K562 (cell line): ENCODE data around the gene TM7SF3. TPM values are rescaled to one million over a fixed set of nuclear protein-coding genes. Genes with fewer than 3 reads are reported as not detected.

Experiments
- ATAC-seq: fragments of 200-7000 bp; cut with Tn5 transposase; 3 replicates; pipeline ENCODE4 v1.9.1; 2020; ENCODE audit warnings: moderate library complexity
- BruUV-seq: library from RNA; stranded (reverse); fragments of 400-500 nt; replicated peaks from 2 replicates; lab custom pipeline; 2021; lab: Mats Ljungman, UMichigan
- CTCF ChIA-PET: fragments of 300-600 bp; formaldehyde crosslinking; extraction: SDS; loops from one replicate; lab custom pipeline; 2021; ENCODE audit warnings: low intra/inter-chr PET ratio; lab: Yijun Ruan, JAX
- POLR2A ChIA-PET: fragments of 300-600, 350-650 bp; sonication (Branson Sonifier 250); formaldehyde crosslinking; extraction: SDS; loops from one replicate; lab custom pipeline; 2021; ENCODE audit warnings: antibody characterized with exemption, inconsistent platforms; lab: Yijun Ruan, JAX
- DNase-seq, 4 experiments: peaks; one replicate each; pipeline versions ENCODE4 v3.0.0 to v3.0.0-alpha.2; 2011 to 2018; ENCODE audit warnings: low spot score in 3 of 4, mixed read lengths in 3 of 4; ENCODE audit errors: extremely low read depth in 1 of 4
- FAIRE-seq: peaks from 2 replicates; lab custom pipeline; 2011; peaks lifted over from hg19 to GRCh38; lab: Jason Lieb, UNC
- H2AFZ ChIP-seq: 2 replicates; pipeline ENCODE4 v1.6.0; 2011; ENCODE audit warnings: low read depth, low read length, control low read depth, inconsistent platforms
- H3K27ac ChIP-seq: fragments of 200-600 bp; 3 replicates; pipeline ENCODE4 v1.8.0; 2011; ENCODE audit warnings: low read depth, mild to moderate bottlenecking, control low read depth, inconsistent platforms, low read length, moderate library complexity, mixed read lengths; ENCODE audit errors: extremely low read depth
- H3K27me3 ChIP-seq, 2 experiments: fragments of 300-600 bp in 1 of 2; 2 replicates in 1 of 2; 3 replicates in 1 of 2; pipeline versions ENCODE4 v1.6.0 to v1.8.0; 2011; ENCODE audit warnings: inconsistent platforms in 2 of 2, low read length in 2 of 2, mild to moderate bottlenecking in 1 of 2, mixed read lengths in 1 of 2, moderate library complexity in 1 of 2; ENCODE audit not compliant: control insufficient read depth in 2 of 2, insufficient read depth in 2 of 2
- H3K36me3 ChIP-seq: fragments of 300-600 bp; 3 replicates; pipeline ENCODE4 v1.8.0; 2011; ENCODE audit warnings: mild to moderate bottlenecking, low read length, inconsistent platforms; ENCODE audit not compliant: control insufficient read depth, insufficient read depth
- H3K4me1 ChIP-seq, 2 experiments: fragments of 200-600 bp in 1 of 2; replicated peaks in 1 of 2; 2 replicates in 1 of 2; 3 replicates in 1 of 2; pipeline versions ENCODE4 v1.5.1 to v1.8.0; 2011; ENCODE audit warnings: inconsistent platforms in 2 of 2, low read length in 2 of 2, mild to moderate bottlenecking in 1 of 2, mixed read lengths in 1 of 2, moderate library complexity in 1 of 2; ENCODE audit not compliant: control insufficient read depth in 2 of 2, insufficient read depth in 2 of 2
- H3K4me2 ChIP-seq: 2 replicates; pipeline ENCODE4 v1.6.1; 2011; ENCODE audit warnings: low read length, control low read depth, inconsistent platforms, mixed read lengths; ENCODE audit not compliant: insufficient read depth
- H3K4me3 ChIP-seq: fragments of 200-600 bp; sonication (generic), shearing (Covaris generic); 2 replicates; pipeline ENCODE4 v1.5.1; 2016; ENCODE audit warnings: control low read depth, inconsistent platforms
- H3K79me2 ChIP-seq: fragments of 200-600 bp; 3 replicates; pipeline ENCODE4 v1.8.0; 2011; ENCODE audit warnings: low read length, inconsistent platforms; ENCODE audit not compliant: control insufficient read depth, insufficient read depth
- H3K9ac ChIP-seq, 2 experiments: 2 replicates each; pipeline versions ENCODE4 v1.6.0 to v1.6.1; 2011; ENCODE audit warnings: low read depth in 2 of 2, low read length in 2 of 2, control low read depth in 1 of 2, inconsistent platforms in 1 of 2, mild to moderate bottlenecking in 1 of 2, mixed read lengths in 1 of 2; ENCODE audit not compliant: insufficient read depth in 1 of 2
- H3K9me1 ChIP-seq: one replicate; pipeline ENCODE4 v1.6.0; 2011; ENCODE audit warnings: inconsistent platforms, mild to moderate bottlenecking, low read length, moderate library complexity; ENCODE audit not compliant: control insufficient read depth, insufficient read depth
- H3K9me3 ChIP-seq: replicated peaks from 2 replicates; pipeline ENCODE4 v1.5.1; 2011; ENCODE audit warnings: low read depth, low read length, inconsistent platforms; ENCODE audit not compliant: control insufficient read depth, insufficient read depth
- H4K20me1 ChIP-seq: replicated peaks from 2 replicates; pipeline ENCODE4 v1.6.1; 2011; ENCODE audit warnings: low read length, inconsistent platforms, mixed read lengths; ENCODE audit not compliant: control insufficient read depth, insufficient read depth
- DACH1 ChIP-seq: fragments of 450-650 bp; IDR thresholded peaks from 2 replicates; pipeline ENCODE4 v1.6.1; 2018; ENCODE audit not compliant: partially characterized antibody
- NCOA4 ChIP-seq: fragments of 450-650 bp; IDR thresholded peaks from 2 replicates; pipeline ENCODE4 v1.6.1; 2018; ENCODE audit warnings: mild to moderate bottlenecking; ENCODE audit not compliant: partially characterized antibody
- SAFB ChIP-seq: fragments of 200-400 bp; formaldehyde crosslinking; IDR thresholded peaks from 2 replicates; pipeline ENCODE4 v1.6.1; 2017; ENCODE audit warnings: low read depth, low read length, borderline replicate concordance
- SMAD3 ChIP-seq: fragments of 450-650 bp; formaldehyde crosslinking; conservative IDR thresholded peaks from 2 replicates; pipeline ENCODE4 v1.4.0; 2020; ENCODE audit warnings: mild to moderate bottlenecking
- SRSF9 ChIP-seq: fragments of 200-400 bp; formaldehyde crosslinking; IDR thresholded peaks from 2 replicates; pipeline ENCODE4 v1.6.1; 2017; ENCODE audit warnings: low read depth, low read length, borderline replicate concordance
- WGBS: fragments of 100-300 bp; shearing (Covaris generic); methylation state at CpG from one replicate; pipeline ENCODE4 v1.1.6; 2016; ENCODE audit warnings: low coverage, mixed read lengths; ENCODE audit not compliant: insufficient coverage; ENCODE audit errors: missing lambda C conversion rate; 5-methylcytosine and 5-hydroxymethylcytosine counted together
- in situ Hi-C: fragments of 300-500 bp; cut with MboI; formaldehyde crosslinking; loops from 4 replicates; pipeline ENCODE4 v1.15.0; 2018; ENCODE audit warnings: inconsistent platforms, mixed read lengths
- intact Hi-C: fragments of 100-400 bp; cut with micrococcal nuclease; formaldehyde crosslinking; loops from 2 replicates; pipeline ENCODE4 v1.14.2; 2022
- polyA plus RNA-seq, 8 experiments: library from polyadenylated mRNA; depleted of rRNA in 4 of 8; stranded (reverse) in 5 of 8; unstranded in 3 of 8; fragments of >200 nt; fragmentation: Nextera tagmentation in 2 of 8; fragmentation: Illumina TruSeq in 1 of 8; extraction: Ambion mirVana in 2 of 8; extraction: Trizol in 1 of 8; gene quantifications; 2 replicates each; pipeline versions ENCODE4 v1.2.1 to v1.2.3, GENCODE V29; 2011 to 2014; ENCODE audit warnings: inconsistent platforms in 1 of 8, missing spikeins in 1 of 8
- total RNA-seq, 7 experiments: library from RNA; depleted of rRNA in 6 of 7; stranded (reverse); fragments of >200 nt in 6 of 7; fragmentation: Illumina TruSeq in 2 of 7; extraction: Trizol in 2 of 7; gene quantifications; 2 replicates each; pipeline versions ENCODE4 v1.2.1 to v1.2.3, GENCODE V29; 2011 to 2021; ENCODE audit warnings: low replicate concordance in 1 of 7
- TF ChIP-seq, protein P1 (sequence below), 2 experiments: fragments of 250-450 bp in 1 of 2; fragments of 450-650 bp in 1 of 2; sonication (Bioruptor Pico) in 1 of 2; IDR thresholded peaks; 2 replicates each; pipeline versions ENCODE4 v1.6.1 to v1.8.0; 2016 to 2021; ENCODE audit warnings: mild to moderate bottlenecking in 2 of 2, moderate library complexity in 2 of 2, missing compliant biosample characterization in 1 of 2, missing genetic modification characterization in 1 of 2
- TF ChIP-seq, protein P2 (sequence below), 2 experiments: IDR thresholded peaks; 2 replicates each; pipeline ENCODE4 v1.6.1; 2011; ENCODE audit warnings: borderline replicate concordance in 1 of 2, control low read depth in 1 of 2, low read depth in 1 of 2, low read length in 1 of 2, mild to moderate bottlenecking in 1 of 2, mixed read lengths in 1 of 2, moderate library complexity in 1 of 2; ENCODE audit not compliant: insufficient read depth in 1 of 2, insufficient read length in 1 of 2, poor library complexity in 1 of 2, severe bottlenecking in 1 of 2; ENCODE audit errors: extremely low read depth in 1 of 2

TM7SF3 gene
- total and polyA plus RNA-seq, 9 of the 15 experiments (the other 6 are each of a cell fraction or from before 2014, with no cell fraction given): 9.3 to 90.4 (median 24.8) TPM

DNA sequence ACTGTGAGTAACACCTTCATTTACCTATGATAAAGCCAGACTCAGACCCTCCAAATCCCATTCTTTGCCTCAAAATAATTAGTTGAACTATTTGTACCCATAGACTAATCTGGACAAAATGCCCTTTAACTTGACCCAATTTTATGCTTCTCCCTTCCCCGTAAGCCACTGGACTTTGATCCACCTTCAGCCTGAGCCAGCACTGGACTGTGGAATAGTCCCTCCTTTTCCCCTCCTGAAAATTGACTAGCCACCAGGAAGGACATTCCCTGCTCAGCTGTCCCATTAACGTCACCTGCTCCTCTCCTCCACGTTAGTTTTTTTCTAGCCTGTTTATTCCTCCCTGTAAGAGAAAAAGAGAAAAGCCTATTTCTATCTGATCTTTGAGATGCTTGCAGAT is 18.5 kb upstream of the TM7SF3 start (continued):
- no peak for TF ChIP-seq SMAD3 (CRISPR knock-in tag)
- TF ChIP-seq, protein P1, sequence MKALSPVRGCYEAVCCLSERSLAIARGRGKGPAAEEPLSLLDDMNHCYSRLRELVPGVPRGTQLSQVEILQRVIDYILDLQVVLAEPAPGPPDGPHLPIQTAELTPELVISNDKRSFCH (CRISPR knock-in tag; IDR thresholded peaks at IDR 0.05): no peak
- TF ChIP-seq, protein P1 (tag; IDR thresholded peaks at IDR 0.05): no peak
- TF ChIP-seq, protein P2, sequence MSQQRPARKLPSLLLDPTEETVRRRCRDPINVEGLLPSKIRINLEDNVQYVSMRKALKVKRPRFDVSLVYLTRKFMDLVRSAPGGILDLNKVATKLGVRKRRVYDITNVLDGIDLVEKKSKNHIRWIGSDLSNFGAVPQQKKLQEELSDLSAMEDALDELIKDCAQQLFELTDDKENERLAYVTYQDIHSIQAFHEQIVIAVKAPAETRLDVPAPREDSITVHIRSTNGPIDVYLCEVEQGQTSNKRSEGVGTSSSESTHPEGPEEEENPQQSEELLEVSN (IDR thresholded peaks at IDR 0.05; ENCODE audit: borderline replicate concordance in 1 of 2, extremely low read depth in 1 of 2, insufficient read depth in 1 of 2, insufficient read length in 1 of 2, low read depth in 1 of 2, low read length in 1 of 2, poor library complexity in 1 of 2, severe bottlenecking in 1 of 2): no peak
- no peak for TF ChIP-seq NCOA4
- no peak for TF ChIP-seq DACH1

DNA sequence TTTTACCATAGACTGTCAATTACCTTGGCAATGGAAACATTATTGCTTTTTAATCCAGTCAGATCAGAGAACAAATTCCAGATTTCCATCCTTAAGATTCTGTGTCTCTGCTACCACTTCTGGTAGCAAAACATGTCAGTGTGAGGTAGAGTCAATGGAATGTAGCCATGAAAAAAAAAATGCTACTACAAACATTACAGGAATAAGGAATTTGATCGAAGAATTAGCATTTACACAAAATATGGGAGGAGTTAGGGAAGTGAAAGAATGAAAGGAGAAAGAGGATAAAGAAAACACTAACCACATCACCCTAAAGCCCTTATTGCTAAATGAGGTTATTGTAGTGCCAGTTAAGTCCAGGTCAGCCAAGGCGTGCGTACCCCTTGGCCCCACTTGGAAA is 17.3 kb upstream of the TM7SF3 start:
- Histone ChIP-seq H3K27ac (no peak overlapping the region), H3K4me3 (no peak overlapping the region), H3K36me3 (peaks cover 54% of the 10 kb centered on the region), H3K9me3 (no peaks in the 10 kb centered on the region), H3K79me2 (no peaks in the 10 kb centered on the region), H3K4me1 (no peaks in the 10 kb centered on the region), H2AFZ (no peak overlapping the region), H3K9ac (no peak overlapping the region), H3K27me3 (no peaks in the 10 kb centered on the region), H4K20me1 (no peaks in the 10 kb centered on the region), H3K9me1 (no peaks in the 10 kb centered on the region), H3K4me2 (no peak overlapping the region)
- no peak for TF ChIP-seq SAFB
- TF ChIP-seq SRSF9: no peak
- intact Hi-C loops: no loop called here
- CTCF ChIA-PET: no interaction called here
- FAIRE-seq (no peak), ATAC-seq (no peak), DNase-seq (no peak)
- in situ Hi-C loops: no loop called here
- WGBS: 85% methylated on average over 3 of the region's 3 CpGs
- no TSS peak for BruUV-seq
- POLR2A ChIA-PET: no interaction called here
